ENCODE measurements around the gene PHOSPHO1.

PHOSPHO1 gene

DNA sequence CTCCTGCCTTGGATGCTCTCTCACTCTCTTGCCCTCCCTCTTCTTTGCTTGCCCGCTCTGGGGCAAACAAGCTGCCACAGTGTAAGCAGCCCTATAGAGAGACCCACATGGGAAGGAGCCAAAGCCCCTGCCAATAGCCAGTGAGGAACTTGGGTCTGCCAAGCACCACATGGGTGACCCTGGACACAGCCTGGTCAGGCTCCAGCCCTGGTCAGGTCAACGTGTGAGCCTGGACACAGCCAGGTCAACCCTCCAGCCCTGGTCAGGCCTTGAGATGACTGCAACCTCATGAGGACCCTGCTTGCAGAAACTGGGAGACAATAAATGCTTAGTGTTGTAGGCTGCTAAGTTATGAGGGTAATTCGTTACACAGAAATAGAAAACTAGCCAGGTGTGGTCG lies 14.3 kb upstream of the PHOSPHO1 start:
- in situ Hi-C loops (cut with MboI; ENCODE audit: low sequenced_read_pairs): no loop called here

DNA sequence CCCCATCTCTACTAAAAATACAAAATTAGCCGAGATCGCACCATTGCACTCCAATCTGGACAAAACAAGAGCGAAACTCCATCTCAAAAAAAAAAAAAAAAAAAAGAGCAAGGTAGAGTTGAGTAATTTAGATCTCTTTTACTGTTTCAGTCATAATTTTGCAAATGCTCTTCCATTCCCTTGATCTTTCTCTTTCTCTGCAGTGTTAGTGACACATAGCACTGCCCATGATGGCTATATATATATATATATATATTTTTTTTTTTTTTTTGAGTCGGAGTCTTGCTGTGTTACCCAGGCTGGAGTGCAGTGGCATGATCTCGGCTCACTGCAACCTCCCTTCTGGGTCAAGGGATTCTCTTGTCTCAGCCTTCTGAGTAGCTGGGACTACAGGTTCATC lies 12.2 kb upstream of the PHOSPHO1 start:
- in situ Hi-C loops (cut with MboI; ENCODE audit: low sequenced_read_pairs): no loop called here

DNA sequence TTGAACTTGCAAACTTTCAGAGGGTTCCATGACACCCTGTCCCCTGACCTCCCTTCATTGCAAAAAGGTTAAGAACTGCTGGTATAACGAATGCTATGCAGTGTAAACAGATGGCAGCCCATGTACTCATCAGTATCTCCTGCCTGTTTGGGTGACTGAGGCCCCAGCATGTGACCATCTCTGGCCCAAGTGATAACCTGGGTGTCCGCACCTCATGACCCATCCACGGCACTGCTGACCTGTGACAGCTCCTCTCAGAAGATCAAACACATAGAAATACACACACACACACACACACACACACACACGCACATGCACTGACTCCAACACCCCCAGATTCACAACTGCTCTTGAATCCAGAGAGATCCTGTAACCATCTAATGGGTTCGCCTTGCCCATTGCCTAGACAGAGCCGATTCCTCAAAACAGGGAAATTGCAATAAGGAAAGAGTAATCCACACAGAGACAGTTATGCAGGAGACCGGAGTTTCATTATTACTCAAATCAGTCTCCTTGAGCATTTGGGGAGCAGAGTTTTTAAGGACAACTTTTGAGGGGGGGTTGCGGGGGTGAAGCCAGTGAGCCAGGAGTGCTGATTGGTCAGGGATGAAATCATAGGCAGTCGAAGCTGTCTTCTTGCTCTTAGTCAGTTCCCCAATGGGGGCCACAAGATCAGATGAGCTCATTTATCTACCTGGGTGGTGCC lies 11.3 kb upstream of the PHOSPHO1 start:
- in situ Hi-C loops (cut with MboI; ENCODE audit: low sequenced_read_pairs): no loop called here

DNA sequence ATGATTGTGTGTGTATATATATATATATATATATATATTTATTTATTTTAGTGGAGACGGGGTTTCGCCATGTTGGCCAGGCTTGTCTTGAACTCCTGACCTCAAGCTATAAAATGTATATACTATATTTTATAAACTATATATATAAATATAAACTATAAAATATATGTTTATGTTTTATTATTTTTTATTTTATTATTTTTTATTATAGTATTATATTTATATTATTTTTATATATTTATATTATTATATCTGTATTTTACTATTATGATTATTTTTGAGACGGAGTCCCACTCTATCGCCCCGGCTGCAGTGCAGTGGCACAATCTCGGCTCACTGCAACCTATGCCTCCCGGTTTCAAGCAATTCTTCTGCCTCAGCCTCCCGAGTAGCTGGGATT lies 10.5 kb upstream of the PHOSPHO1 start:
- in situ Hi-C loops (cut with MboI; ENCODE audit: low sequenced_read_pairs): no loop called here

DNA sequence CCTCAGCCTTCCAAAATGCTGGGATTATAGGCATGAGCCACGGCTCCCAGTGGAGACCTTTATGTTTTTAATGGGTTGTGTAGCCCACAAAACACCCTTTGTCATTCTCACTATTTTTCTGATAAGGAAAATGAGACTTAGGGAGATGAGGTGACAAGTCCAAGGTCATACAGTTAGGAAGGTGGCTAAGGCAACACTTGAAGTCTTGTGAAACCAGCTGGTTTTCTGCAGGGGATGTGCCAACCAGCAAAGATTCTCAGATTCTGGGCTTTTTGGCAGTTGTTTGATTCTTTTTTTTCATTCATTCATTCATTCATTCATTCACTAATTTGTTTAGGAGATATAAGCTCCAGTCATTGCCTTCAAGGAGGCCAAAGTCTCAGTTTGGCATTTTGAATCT lies 10.0 kb upstream of the PHOSPHO1 start:
- in situ Hi-C loops (cut with MboI; ENCODE audit: low sequenced_read_pairs): no loop called here

DNA sequence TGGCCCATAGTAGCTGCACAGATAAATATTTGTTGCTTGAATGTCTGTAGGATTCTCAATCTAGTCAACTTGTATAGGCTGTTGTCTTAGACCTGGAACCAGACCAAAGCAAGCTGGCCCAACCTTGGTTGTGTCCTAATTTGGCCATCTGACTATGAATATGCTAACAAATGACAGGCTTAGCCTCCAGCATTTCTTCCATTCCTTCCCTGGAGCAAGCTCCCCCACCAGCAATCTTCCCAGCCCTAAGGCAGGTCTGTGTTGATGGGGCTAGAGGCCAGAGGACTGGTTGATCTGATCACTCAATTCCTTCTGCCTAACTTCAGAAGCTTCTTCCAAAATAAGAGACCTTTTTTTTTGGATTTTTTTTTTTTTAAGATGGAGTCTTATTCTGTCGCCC lies 9.4 kb upstream of the PHOSPHO1 start:
- in situ Hi-C loops (cut with MboI; ENCODE audit: low sequenced_read_pairs): no loop called here

DNA sequence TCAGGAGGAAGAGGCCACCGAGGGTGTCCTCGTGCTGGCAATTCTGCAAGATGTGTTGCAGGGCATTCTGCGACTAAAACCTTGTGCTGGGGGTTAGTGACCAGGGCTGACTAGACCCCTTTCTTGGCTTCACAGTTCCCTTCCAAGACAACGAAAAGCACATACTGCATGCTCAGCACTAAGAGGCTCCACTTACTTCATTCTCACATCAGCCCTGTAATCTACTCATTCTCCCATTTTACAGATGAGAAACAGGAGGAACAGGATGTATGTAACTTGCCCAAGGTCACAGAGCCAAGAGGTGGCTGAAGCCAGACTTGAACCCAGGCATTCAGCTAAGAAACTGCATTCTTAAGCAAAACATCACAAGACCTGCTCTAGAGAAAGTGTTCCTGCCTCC lies 5.3 kb upstream of the PHOSPHO1 start:
- in situ Hi-C loops (cut with MboI; ENCODE audit: low sequenced_read_pairs): no loop called here

DNA sequence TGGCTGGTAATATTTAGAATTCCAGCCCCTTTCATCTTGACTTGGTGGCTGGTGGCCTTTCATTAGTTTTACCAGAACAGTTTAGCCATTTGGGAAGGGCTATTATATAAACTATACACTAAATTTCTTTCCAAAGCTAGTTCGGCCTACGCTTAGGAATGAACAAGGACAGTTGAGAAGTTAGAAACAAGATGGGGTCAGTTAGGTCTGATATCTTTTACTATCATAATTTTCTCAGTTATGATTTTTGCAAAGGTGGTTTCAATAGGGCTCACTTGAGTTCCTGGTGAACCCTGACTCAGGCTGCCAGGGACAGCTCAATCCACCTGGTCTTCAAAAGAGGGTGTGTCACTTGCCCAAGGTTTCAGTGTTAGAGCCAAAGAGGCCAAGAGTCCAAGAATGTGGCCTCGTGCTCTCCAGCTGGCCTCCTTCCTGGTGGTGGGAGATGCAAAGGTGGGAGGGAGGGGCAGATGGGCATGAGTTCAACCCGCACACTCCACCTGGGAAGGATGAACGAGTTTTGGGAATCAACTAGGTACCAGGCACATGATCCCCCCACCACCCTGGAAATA lies 4.0 kb upstream of the PHOSPHO1 start:
- in situ Hi-C loops (cut with MboI; ENCODE audit: low sequenced_read_pairs): no loop called here

DNA sequence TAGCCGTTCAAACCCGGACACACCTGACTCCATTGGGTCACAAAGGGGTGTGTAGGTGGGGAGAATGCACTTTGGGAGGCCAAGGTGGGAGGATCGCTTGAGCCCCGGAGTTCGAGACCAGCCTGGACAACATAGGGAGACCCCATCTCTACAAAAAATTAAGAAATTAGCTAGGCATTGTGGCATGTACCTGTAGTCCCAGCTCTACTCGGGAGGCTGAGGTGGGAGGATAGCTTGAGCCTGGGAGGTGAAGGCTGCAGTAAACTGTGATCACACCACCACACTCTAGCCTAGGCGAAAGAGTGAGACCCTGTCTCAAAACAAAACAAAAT lies 942 bp upstream of the PHOSPHO1 start:
- in situ Hi-C loops (cut with MboI; ENCODE audit: low sequenced_read_pairs): no loop called here

DNA sequence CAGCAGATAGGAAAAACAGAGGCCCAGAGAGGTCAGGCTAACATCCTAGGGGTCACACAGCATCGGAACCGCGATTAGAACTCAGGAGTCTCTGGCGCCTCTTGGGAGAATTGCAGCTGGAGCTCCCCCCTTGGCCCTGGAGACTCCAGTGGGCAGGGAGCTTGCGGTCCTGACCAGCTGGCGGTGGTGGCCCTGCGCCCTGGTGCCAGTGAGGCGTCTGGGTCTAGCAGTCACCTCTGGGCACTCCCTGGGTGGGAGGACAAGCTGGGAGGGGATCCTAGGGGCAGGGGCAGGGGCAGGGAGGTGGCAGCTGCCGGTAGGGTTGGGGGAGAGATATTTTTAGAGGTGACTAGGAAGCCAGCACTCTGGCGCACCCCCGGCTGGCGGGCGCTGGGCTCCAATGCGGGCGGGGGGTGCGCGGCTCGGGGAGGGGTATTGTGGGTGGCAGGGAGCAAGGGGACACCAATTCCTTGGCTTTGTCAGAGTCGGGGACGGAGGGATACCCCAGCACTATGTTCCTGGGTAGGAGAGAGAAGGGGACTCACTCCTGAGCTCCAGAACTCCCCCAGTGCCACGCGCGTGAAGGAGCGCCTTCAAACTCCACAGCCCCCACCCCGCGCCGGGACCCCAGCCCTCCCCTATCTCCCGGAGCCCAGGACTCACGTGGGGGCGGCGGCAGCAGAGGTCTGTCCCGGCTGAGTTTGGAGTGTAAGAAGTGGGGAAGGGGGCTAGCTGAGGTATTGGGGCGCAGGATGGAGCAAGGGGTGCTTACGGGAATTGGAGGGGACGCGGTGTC lies 584 bp downstream of the PHOSPHO1 start:
- in situ Hi-C loops (cut with MboI; ENCODE audit: low sequenced_read_pairs): loop anchor here (10.0 kb wide), 1 partner anchor 55 kb away; no protein-coding TSS in a partner anchor

DNA sequence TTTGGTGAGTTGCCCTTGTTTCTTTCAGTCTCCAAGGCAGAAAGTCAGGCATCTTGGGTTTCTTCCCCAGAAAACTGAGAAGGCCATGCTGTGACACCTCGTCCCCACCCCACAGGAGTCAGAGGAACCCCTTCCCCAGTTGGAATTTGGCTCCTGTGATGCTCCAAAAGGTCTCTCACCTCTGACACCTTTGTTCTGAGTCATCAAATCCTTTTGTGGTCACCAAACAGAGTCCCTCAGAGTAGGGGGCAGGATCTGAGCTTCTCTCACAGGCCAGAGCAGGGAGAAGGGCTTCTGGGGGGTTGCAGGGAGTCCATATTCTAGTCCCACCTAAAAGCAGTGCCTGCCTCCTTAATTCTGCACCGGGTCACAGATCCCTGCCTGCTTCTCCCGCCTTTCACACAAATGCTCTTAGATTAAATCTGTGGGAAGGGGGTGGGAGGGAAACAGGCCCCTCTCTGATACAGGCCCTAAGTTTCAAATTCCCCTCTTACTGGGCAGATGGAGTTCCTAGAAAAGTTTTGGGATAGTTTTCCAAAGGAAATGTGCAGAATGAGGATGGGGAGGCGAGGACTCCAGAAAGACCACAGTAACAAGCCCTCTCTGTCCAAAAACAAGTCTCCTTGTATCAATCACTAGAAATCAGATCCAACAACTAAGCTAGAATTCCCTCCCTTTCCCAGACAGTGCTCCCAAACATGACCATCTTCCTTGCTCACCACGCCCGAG lies 1.3 kb downstream of the PHOSPHO1 start:
- in situ Hi-C loops (cut with MboI; ENCODE audit: low sequenced_read_pairs): loop anchor here (10.0 kb wide), 1 partner anchor 54 kb away; no protein-coding TSS in a partner anchor

DNA sequence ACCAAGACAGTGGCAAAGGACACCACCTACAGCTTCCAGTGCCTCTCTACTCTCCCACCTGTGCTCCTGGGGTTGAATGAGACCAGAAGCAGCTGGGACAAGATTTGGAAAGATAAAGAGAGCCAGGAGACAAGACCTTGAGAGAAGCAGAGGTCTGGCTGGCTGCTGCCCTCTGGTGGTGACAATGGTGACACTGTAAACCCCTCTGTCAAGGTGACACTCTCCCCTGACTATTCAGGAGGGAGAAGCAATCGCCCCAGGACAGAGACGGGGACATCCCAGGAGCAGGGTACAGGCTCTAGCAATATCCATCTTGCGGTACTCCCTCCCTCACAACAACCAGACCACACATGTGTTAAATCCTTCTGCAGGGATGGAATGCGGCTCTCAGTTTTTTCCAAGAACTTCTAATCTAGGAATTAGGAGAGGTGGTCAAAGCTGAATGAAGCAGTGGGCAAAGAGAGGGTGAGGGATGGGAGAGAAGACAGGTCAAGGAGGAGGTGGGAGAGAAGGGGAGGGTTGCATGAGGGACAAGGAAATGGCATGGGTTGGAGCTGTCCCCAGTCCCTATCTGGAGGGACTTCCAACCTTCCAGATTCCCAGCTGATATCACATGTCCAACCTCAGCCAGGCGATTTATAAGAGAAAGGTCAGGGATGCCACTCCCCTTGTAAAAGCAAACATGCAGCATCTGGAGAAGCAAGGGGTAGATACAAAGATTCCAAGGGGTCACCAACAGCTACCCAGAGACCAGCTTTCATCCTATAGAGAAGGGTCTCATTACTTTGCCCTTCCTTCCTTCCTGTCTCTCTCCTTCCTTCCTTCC lies 2.9 kb downstream of the PHOSPHO1 start:
- in situ Hi-C loops (cut with MboI; ENCODE audit: low sequenced_read_pairs): loop anchor here (10.0 kb wide), 1 partner anchor 53 kb away; no protein-coding TSS in a partner anchor

DNA sequence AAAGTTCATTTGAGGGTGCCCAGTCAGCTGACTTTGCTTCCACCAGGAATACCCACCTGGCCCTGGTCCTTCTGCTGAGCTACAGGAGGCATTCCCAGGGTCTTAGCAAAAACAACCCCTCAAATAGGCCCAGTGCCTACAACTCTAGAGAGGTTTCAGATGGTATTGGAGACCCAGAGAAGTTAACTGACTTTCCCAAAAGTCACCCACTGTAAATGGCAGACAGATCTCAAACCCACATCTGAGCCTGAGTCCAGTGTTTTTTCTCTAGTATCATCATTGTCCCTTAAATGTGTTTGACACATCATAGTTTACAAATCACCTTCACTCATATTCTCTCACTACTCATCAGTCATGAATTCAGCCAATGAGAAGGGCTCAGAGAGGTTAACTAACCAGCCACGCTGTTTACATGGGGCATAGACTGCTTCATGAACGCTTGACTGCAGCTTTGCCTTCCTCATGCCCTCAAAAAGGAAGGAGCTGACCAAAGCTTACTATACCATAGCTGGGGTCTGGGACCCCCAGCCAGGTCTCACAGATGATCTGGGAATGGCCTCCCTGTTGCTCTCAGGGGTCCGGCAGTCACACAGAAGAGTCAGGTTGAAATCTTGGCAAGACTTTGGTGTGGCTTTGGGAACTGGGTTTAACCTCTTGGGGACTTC lies 3.7 kb downstream of the PHOSPHO1 start:
- in situ Hi-C loops (cut with MboI; ENCODE audit: low sequenced_read_pairs): loop anchor here (10.0 kb wide), 1 partner anchor 52 kb away; no protein-coding TSS in a partner anchor

DNA sequence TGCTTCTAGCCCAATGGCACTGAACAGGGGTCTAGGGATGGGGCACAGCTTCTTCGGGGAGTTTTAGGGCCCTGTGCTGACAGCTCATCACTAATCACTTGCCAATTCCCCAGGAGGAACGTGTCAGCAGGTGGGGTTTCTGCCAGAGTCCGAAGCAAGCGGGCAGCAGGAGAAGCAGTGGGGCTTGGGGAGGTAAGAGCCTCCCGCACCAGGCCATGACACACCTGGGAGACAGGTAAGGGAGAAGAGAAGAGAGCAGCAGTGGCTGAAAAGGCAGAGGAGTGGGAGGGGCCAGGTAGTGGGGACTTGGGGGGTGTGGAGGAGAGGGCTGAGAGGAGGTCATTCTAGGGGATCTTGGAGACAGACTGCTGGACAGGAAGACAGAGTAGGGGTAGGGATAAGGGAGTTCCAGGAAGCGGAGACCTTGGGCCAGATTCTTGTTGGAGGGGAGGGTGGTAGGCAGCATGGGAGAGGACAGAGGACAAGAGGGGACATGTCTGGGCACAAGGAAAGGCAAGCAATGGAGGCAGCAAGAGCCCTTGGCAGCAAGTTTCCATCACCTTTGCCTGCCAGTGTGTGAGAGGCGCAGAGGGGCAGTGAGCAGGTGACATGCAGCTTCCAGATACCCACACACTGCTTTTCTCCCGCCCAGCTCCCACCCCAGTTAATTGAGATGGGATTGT lies 4.9 kb downstream of the PHOSPHO1 start:
- in situ Hi-C loops (cut with MboI; ENCODE audit: low sequenced_read_pairs): loop anchor here (10.0 kb wide), 1 partner anchor 51 kb away; no protein-coding TSS in a partner anchor

DNA sequence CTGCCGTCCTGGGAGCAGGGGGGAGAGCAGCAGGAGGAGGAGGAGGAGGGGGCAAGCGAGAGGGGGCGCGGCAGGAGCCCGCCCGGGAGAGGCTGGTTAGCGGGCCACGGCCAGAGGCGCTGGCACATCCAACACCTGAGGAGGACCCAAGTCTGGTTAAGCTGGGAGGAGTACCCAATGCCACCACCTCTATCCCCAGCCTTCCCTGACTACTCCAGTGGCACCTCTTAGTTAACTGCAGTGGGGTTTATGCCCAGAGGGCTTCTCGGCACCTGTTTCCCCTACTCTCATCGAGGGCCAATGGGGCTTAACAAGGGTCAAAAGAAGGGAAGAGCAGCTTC lies 5.6 kb downstream of the PHOSPHO1 start:
- in situ Hi-C loops (cut with MboI; ENCODE audit: low sequenced_read_pairs): loop anchor here (10.0 kb wide), 1 partner anchor 50 kb away; no protein-coding TSS in a partner anchor

DNA sequence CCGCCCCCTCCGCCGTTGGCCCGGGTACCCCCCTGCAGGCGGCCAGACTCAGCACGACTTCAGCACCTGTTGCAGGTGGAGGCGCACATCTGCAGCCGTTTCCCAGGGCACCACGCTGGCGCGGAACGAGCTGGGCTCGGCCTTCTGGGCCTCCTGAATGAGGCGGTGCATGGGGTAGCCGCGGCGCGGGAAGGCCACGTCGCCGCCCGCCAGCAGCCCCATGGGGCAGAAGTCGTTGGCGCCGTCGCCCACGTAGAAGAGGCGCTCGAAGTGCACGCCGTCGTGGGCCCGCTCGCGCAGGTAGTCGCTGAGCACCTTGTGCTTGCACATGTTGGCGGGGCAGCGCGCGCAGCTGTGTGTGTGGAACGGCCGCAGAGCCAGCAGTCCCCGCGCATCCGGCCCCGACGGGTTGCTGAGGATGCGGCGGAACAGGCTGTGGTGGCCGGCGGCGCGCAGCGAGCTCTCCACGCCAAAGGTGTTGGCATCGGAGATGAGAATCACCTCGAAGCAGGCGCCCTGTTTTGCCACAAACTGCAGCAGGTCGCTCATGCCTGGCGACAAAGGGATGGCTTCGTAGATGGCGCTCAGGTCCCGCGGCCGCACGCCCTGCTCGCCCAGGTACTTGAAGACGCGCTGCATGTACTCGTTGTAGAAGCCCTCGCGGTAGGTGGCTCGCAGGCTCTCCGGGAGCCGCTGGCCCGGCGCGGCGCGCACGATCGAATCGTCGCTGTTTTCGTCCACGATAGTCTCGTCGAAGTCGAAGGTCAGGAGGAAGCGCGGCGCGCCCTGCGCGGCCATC lies 6.2 kb downstream of the PHOSPHO1 start:
- in situ Hi-C loops (cut with MboI; ENCODE audit: low sequenced_read_pairs): loop anchor here (10.0 kb wide), 1 partner anchor 50 kb away; no protein-coding TSS in a partner anchor

DNA sequence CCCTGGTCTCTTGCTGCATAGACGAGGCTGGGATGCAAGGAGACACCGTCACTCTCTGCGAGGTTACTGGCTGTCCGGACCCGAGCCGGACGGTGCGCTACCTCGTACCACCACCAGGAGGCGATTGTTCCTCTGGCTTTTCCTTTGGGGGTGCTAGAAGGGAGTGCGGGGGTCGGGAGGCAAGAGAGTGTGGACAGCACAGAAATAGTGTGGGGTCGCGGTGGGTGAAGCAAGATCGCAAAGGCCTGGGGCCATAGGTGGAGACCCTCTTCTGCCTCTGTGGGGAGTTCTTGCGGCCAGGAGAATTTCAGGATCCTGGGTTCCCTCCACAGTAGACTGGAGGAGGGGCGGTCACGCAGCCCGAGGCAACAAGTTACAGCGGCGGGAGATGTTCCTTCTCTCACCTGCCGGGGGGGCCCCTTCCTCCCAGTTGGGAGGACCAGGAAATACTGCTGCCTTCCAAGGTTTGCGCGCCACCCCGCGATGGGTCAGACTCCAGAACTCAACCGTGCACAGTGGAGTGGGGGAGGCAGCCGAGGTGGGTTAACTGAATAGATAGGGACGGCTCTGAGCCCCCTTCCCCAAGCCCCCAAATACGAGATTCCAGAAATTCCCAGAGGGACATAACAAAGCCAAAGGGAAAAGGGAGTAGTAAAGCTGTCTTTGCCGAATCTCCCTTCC lies 6.9 kb downstream of the PHOSPHO1 start:
- in situ Hi-C loops (cut with MboI; ENCODE audit: low sequenced_read_pairs): loop anchor here (10.0 kb wide), 1 partner anchor 49 kb away; no protein-coding TSS in a partner anchor

DNA sequence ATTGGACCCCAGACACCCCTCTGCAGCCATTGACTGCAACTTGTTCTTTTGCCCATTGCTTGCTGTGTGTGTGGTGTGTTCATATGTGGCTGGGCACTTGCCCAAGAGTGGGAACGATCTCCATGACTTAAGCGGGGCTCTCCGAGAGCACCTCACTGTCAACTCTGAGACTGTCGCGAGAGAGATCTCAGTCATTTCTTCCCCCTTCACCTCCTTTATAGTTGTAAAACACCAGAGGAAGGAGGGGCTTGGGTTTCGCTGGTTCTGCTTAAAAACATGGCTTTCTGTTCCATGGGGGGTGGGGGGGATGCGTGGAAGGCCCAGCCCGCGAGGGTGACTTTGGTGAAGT lies 7.4 kb downstream of the PHOSPHO1 start:
- in situ Hi-C loops (cut with MboI; ENCODE audit: low sequenced_read_pairs): loop anchor here (10.0 kb wide), 1 partner anchor 48 kb away; no protein-coding TSS in a partner anchor
